NCI-H1105 (cell line): ENCODE data around the gene GALNT14.

Source experiments
- DNase-seq: peaks from one replicate; lab custom pipeline; 2025; lab: John Stamatoyannopoulos, UW

The GALNT14 gene

DNA sequence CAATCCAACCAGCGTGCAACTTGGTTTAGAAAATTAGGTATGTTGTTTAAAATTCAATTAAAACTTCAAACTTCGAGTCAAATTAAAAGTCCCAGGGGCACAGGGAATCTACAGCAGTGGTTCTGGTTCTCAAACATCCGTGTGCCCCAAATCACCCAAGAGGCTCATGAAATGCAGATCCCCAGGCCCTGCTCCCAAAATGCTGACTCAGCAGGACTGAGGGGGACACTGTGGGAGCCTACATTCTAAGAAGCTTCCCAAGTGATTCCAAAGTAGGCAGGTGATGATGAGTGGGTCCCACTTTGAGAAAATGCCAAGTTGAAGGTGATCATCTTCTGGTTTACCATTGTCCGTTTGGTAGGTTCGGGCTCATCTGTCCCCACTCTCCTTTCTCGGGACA is 82.3 kb downstream of the GALNT14 start:
- no peak for DNase-seq

- DNase-seq = no peak
These were observed 83.3 kb downstream of the GALNT14 start for GRCh38 chr2:31054842-31055388.

DNA sequence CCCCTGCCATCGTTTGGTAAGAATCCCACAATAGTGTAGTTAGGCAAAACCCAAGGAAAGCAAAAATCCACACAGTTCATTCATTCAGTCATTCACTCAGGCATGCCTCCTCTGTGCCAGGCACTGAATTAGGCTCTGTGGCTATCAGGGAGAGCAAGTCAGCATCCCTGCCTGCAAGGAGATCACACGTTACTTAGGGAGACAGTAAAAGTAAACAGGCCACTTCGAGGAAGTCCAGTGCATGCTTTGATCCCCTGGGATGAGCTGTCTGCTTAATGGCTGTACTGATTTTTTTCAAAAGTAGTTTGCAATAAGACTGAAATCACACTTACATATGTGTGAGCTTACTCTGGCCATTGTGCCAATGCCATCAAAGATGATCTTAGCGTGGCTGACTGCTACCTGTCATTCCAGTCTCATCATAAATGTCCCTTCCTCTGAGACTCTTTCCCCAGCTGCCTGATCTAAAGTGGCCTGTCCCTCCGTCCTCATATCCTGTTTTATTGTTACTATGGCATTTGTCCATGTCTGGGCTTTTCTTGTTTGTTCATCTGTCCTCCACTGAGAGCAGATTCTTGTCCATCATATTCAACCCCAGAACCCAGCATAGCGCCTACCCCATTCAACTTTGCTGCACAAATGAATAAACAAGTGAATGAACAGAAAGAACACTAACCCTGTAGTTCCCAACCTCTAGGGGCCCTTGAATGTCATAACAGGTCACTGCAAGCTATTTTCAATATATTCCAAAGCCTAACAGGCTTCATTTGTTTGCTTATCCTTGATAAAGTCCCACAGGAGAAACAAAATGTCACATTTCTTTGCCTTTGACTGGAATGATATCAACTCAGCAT is 84.1 kb downstream of the GALNT14 start:
- no peak for DNase-seq

GRCh38 chr2:31052284-31052683 is 86.0 kb downstream of the GALNT14 start:
- no peak for DNase-seq

DNA sequence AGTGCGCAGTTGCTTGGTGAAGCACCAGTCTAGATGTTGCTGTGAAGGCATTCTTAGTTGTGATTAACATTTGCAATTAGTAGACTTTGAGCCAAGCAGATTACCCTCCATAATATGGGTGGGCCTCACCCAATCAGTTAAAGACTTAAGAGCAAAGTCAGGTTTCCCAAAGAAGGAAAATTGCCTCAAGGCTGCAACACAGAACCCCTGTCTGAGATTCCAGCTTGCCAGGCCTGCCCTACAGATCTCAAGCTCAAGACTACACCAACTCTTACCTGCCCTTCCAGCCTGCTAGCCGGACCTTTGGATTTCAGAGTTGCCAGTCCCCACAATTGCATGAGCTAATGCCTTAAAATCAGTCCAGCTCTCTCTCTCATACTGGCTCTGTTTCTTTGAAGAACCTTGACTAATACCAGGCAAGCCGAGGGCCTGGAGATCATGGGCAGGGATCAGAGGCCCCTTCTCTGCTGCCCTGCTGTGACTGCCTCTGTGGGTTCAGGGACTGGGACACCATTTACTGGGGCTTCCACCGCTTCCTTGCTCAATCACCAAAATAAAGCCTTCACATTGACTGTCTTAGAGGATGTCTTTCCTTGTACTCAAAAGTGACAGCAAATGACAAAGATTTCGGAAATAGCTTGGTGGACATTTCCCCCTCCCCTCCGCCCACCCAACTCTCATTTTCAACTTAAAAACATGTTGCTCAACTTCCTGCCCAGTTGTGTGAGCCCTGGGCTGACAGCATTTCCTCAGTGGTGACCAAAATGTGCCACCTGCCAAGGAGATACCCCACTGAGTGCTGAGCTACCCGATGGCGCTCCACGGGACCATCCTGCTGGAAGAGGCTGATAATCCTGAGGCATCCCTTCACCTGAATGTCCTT is 86.7 kb downstream of the GALNT14 start:
- no peak for DNase-seq

GRCh38 chr2:31049916-31050588 is 88.2 kb downstream of the GALNT14 start:
- no peak for DNase-seq

DNA sequence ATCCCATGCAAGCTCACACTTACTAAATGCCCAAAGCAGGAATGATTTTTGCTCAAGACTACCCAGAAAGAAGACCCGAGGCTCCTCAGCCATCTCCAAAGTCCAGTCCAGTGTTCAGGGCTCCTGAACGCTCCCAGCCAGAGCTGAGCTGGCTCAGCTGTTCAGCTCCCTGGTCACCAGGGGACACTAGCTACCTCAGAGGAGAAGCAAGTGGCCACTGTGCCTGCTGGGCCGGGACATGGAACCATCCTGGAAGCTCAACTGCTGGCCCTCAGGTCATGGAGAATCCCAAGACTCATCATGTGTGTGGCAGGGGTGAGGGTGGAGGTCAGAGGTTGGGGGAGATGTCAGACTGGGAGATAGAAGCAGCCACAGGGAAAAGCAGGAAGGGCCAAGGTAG is 89.0 kb downstream of the GALNT14 start:
- DNase-seq = no peak

- no peak for DNase-seq
These were observed 90.6 kb downstream of the GALNT14 start for GRCh38 chr2:31047599-31047998.

GRCh38 chr2:31038385-31038784 is 99.9 kb downstream of the GALNT14 start:
- DNase-seq = no peak

GRCh38 chr2:31037058-31037457 is 101.2 kb downstream of the GALNT14 start:
- no peak for DNase-seq

DNA sequence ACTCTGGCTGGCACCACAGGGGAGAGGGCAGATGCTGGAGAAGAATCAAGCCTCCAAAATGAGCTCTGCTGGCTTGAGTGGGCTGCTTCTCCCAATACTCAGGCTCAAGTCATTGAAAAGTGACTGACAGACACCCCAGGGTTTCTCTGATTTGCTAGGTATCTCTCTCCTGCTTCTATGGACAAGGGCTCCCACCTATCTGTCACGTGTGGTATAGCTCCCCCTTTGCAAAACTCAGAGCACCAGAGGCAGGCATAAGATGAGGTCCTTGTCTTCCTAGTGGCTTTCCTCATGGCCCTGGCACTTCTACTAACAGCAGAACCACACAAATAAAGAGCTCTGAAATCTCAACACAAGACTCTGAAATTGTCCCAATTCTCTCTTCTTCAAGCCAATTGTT is 105.2 kb downstream of the GALNT14 start:
- no peak for DNase-seq

GRCh38 chr2:31032475-31032874 is 105.8 kb downstream of the GALNT14 start:
- no peak for DNase-seq

DNA sequence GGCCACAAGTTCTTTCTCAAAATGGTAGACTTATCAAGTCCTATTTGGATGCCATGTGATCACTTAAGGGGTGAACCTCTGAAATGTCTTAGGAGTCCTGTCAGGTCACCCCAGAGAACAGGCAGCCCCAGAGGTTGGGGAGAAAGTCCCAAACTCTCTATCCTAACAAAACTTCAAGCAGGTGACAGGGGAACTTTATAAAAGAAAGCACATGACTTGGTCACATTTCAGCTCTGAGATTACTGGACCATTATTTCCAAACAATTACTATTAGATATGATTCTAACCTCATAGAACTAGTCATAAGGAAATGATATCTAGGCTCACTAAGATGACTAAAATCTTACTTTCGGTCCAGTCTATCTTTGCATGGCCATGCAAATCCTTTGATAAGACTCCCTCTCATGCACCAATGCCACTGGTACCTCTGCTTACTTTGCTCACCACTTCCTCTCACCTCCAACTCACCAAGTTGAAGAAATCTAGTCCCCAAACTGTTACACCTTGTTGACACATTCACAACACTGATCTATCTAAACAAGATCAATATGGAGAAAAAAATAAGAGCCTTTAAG is 107.0 kb downstream of the GALNT14 start:
- no peak for DNase-seq

DNA sequence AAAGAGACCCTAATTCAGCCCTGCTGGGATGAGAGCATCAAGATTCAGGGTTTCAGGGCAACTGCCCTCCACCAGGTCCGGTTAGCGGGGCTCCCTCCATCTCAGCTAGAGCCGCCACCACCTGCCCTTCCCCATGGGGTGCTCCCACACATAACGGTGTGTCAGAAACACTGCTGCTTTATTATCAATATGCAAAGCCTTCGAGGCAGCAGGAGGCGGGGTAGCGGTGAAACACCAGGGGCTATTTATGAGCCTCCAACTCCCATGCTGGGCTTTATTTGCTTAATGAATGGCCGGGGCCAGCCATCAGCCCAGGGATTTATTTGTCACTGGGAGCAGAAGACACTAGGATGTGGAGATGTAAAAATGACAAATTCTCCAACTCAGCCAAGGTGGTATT is 109.8 kb downstream of the GALNT14 start:
- DNase-seq = no peak

DNA sequence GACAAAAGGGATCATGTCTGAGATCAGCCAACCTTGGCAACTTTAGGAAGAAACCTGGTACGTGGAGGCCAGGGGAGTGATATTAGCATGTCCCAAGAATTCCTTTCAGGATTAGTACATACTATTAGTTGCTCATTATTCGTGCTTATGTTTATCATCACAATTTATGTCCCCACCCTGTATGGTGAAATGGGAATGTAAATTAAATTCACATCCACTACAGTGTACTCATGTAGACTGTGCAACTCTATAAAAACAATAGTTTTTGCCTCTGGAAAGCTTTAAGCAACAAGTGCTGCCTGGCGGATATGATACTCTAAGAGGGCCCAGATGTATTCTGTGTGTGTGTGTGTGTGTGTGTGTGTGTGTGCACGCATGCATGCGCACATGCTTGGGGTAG is 110.7 kb downstream of the GALNT14 start:
- DNase-seq = no peak

DNA sequence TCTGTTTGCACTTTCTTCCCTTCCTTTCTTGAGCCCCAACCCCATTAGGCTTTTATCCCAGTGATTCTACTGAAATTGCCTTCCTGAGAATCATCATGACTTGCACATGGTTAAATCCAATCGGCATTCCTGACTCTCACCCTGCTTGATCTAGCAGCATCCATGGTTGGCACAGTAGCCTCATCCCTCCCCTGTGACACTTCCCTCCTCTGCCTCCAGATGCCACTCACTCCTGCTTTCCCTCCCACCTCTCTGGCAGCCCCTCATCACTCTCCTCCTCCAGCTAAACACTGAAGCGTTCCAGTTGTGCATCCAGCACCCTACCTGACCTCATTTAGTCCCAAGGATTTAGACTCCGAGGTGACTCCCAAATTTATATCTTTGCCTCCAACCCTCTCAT is 114.7 kb downstream of the GALNT14 start:
- DNase-seq = no peak

GRCh38 chr2:31020713-31021112 is 117.5 kb downstream of the GALNT14 start:
- DNase-seq = no peak

GRCh38 chr2:31018280-31018679 is 120.0 kb downstream of the GALNT14 start:
- DNase-seq = no peak

- no peak for DNase-seq
These were observed 121.6 kb downstream of the GALNT14 start for GRCh38 chr2:31016648-31017047.

GRCh38 chr2:31014516-31014915 is 123.7 kb downstream of the GALNT14 start:
- no peak for DNase-seq

DNA sequence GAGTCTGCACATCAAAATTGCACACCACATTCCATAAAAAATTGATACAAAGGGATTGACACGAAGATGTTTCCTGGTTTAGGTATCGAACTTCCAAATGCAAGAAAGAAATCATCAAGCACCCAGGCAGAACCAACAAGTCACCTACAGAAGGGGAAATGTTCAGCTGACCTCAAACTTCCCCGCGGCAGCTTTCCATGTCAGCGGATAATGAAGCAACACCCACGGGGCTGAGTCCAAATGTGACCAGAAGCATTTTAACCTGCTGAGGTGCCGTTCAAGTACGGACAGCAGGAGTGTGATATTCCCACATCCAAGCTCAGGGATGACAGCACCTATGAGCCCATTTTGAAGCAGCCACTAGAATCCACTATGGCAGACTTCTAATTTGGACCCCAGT is 124.9 kb downstream of the GALNT14 start:
- DNase-seq = no peak

DNA sequence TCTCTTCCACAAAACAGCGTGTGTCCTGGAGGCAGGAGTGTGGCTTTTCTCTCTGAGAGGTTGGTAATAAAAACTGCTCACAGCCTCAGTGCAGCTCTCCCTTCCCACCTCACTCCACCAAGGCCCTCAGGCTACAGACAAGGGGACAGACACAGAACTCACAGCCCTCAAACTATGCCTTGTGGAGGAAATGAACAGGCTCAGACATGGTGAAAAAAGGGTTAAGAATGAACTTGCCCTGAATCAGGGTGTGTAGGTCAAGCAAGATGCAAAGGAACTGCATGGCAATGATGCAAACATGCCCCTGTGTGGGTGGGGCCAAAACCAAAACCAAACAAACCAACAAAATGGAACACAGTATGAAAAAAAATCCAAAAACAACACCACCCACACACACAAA is 125.8 kb downstream of the GALNT14 start:
- no peak for DNase-seq
